ENCODE measurements around the gene NHLH1.

Gene NHLH1

GRCh38 chr1:160359559-160360226 lies 7.2 kb upstream of the NHLH1 start:
- DNase-seq: no peak

GRCh38 chr1:160360227-160360695 lies 6.6 kb upstream of the NHLH1 start:
- DNase-seq: no peak

GRCh38 chr1:160361199-160361598 lies 5.7 kb upstream of the NHLH1 start:
- no peak for DNase-seq

GRCh38 chr1:160361814-160362167 lies 5.1 kb upstream of the NHLH1 start:
- no peak for DNase-seq

DNA sequence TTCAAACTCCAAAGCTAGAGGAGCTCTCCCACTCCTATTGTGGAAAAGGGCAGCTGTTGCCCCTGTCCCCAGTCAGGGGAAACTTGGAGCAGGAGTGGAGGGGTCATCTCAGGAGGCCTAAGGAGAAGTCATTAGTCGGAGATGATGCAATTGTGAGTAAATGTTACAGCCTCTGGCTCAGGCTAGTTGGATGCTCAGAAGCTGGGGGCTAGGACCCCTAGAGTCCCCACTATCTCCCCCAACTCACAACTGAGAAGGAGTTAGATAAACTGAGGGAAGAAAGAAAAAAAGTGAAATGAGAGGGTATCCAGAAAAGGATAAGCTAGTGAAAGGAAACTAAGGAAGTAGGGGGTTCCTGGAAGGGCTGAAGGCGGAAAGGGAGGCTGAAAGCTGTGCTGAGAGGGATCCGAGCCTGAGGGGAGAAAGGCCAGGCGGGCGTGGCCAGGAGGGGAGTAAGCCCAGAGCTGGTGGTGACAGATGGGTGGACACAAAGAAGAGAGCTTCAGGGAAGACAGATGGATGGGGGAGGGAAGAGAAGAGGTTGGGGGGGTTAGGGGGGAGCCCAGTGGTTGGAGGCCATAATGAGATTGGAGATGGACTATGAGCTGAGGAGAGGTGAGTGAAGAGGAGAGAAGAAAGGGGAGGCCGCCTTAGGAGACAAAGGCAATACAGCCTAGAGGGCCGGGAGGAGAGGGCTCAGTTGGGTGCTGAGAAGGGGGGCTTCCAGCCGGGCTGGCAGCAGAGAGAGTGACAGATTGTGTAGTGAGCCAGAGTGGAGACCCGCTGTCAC lies 4.5 kb upstream of the NHLH1 start:
- DNase-seq: no peak

- no peak for DNase-seq
Measured at GRCh38 chr1:160363010-160363409, 3.9 kb upstream of the NHLH1 start.

GRCh38 chr1:160363951-160364735 lies 2.7 kb upstream of the NHLH1 start:
- DNase-seq: no peak

DNA sequence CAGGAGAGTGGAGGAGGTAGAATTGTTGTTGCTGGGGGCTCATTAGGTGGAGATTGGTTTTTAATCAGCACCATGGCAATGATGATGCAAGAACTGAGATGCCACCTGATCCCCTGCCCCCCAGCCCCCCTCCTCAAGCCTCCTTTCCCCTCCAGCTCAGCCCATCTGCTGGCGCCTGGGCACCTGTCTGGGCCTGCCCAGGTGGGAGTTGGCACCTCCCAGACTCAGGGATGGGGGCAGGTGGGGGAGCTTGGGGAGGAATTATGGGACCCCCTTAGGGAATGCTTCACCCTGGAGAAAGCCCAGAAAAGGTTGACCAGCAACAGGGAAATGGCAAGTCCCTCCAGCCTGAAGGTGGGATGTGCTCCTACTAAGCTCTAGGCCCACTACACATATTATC lies 1.5 kb upstream of the NHLH1 start:
- DNase-seq: no peak

DNA sequence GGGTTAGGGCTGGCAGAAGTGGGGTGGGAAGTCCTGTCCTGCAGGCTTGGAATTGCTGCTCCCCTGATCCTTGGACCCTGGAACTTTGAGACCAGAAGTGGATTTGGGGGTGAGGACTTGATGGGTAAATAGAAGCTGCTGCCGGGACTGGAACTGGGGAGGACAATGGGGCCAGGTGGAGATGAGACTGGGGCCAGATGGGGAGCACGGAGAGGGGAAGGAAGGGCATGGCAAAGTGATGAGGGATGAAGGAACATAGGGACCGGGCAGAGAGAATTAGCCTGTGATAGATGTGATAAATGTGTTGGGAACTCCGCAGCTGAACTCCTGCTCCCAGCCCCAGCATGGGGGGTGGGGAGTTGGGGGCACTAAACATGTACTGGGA lies 637 bp downstream of the NHLH1 start:
- no peak for DNase-seq

GRCh38 chr1:160367934-160368923 lies 1.4 kb downstream of the NHLH1 start:
- no peak for DNase-seq

- no peak for DNase-seq
Measured at GRCh38 chr1:160369087-160369486, 2.2 kb downstream of the NHLH1 start.

- no peak for DNase-seq
Measured at GRCh38 chr1:160370561-160371345, 3.9 kb downstream of the NHLH1 start.

GRCh38 chr1:160371346-160371631 lies 4.4 kb downstream of the NHLH1 start:
- no peak for DNase-seq

DNA sequence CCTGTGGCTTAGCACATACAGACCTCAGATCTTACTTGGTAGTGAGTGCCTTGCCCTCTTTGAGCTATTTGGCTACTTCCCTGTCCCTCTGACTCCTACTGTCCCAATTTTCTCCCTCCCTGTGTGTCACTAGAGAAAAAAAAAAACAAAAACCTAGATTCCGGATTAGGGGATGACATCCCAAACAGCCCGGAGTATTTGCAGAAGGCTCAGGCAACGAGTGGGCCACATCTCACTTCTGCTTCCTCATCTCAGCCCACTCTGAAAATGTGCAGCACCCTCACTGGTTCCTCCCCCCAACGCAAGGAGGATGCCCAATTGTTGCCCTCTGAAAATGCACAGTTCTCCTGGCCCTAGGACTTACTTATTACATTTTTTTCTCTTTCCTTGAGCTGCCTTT lies 4.9 kb downstream of the NHLH1 start:
- DNase-seq: no peak

DNA sequence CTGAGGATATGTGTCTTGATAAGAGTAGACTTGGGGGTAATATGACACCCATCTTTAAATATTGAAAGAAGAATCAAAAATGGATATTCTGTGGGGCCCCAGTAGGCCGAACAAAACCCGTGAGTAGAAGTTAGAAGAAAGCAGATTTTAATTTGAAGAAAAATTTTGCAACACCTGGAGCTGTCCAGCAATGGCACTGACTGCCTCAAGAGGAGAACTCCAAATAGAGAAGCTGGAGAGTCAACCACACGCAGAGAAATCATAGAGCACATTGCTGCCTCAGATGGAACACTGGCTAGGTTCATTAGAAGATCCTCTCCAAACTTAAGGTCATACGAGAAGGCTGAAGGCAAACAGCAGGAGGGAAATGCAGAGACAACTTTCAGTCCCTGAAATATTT lies 6.8 kb downstream of the NHLH1 start:
- no peak for DNase-seq

DNA sequence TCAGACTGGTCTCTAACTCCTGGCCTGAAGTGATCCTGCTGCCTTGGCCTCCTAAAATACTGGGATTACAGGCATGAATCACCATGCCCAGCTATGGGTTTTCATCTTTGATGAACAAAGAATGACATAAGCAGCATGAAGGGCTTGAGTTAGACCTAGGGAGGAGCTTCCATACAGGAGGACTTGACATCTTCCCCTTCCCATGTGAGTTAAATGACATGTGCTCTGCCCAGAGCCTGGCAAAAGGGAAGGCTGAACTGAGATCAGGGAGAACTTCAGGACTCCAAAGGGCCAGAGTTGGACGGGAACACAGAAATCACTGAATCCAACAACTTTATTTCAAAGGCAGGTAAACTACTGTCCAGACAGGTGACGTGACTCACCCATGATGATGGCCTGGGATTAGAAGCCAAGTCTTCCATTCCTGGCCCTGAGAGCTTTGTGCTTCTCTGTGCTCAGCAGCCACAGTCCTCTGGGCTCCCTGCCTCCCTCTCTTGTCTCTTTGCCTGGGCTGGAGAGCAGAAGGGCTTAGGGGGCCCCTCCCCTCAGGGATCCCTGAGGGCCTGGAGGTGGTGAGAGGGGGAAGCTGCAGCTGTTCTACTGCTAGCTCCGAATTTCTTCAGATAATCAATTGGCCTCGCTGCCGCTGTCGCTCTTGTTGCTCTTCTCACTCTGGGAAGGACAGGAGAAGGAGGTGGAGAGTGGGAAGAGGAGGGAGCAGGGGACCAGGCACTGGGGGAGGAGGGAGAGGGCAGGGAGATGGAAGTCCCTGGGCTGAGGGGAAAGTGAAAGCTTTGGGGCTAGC lies 7.6 kb downstream of the NHLH1 start:
- DNase-seq: no peak

DNA sequence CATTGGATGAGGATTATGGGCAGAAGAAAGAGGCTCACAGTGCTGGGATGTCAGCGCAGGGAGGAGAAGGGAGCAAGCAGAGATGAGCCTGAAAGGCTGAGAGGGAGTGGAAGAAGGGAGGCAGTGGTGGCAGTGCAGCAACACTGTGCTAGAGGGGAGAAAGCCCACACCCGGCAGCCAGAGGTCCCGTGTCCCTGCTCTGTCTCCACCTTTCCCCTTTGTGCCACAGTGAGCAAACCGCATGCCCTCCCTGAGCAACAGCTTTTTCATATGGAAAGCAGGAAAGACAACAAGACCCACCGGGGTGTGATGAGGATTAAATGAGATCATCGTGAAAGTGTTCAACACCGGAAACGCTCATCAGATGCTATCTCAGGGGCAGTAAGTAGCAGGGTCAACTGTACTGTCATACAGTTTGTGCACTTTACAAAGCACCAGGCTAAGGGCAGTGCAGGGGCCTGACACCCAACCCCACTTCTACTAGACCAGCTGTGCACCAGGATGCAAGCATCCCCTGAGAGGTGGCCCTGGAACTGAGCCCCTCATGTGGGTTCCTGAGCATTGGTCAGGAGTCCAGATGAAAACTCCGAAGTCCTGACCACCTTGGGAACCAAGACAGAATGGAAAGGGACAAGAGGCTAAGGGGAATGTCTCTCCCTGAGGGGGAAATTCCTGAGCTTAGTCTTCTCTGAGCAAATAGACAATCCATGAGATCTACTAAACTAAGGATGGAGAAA lies 9.1 kb downstream of the NHLH1 start:
- DNase-seq: no peak

DNA sequence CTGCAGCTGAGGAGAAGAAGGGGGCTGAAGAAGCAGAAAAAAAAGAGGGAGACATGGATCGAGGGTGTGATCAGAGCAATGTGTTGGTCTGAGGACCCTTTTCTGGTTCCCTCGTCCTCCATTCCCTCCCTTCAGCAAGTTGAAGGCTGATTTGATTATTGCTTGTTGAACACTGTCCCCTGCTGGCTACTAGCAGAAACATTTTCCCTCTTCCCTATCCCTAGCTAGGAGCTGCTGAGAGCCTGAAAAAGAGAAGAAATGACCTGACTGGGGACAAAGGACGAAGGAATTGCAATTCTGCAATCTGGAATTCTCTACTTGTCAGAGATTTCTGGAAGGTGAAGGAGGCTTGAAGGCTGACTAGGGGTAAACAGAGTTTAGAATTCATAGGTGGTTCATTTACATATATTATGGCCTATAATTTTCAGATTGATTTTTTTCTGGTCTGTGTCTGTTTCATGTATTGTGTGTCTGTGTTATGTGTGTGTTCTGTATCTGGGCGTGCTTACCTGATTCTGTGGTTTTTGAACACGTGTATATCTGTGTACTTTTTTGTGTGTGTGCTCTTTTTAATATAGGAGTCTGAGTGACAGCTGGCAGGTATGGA lies 9.8 kb downstream of the NHLH1 start:
- DNase-seq: peak; percentile 28

DNA sequence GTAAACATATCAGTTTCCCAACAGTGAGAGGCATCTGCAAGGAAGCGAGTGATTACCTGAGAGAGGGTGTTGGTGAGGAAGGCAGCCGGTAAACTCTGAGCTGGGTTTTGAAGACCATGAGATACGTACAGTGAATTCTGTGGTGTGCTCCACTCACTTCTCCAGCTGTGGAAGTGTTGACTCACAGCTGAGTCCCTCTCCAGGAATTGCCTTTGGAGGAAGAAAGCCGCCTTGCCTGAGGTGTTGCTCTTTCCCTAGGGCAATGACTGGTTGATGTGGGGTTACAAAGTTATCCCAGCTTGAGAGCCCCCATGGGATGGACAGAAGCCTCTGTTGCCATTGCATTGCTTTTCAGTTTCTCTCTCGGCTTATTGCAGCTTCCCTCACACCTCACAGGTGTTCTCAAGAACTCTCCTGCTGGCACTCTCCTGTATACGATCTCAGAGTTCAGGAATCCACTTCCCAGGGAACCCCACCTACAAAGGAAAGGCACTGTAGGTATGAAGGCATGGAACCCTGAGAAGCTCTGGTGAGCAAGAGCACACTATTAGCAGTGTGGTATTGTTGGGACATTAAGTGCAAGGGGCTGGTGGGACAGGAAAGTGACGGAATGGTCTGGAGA lies 10.8 kb downstream of the NHLH1 start:
- DNase-seq: no peak

Data from activated CD4-positive, alpha-beta T cell treated with anti-CD3 and anti-CD28 coated beads for 48 hours (primary cell).